Activated CD4-positive, alpha-beta T cell treated with anti-CD3 and anti-CD28 coated beads, Interleukin-2, amount 10 ng/mL, durations not matched to agents 7 days and 5 days (primary cell): ENCODE data around the gene SLC8A1. TPM values are rescaled to one million over a fixed set of nuclear protein-coding genes. Genes with fewer than 3 reads are reported as not detected.

Experiments used
- CTCF ChIA-PET: fragments of 350-600 bp; sonication (Branson Sonifier 250); formaldehyde crosslinking; loops from one replicate; lab custom pipeline; 2021; ENCODE audit warnings: antibody characterized with exemption; lab: Charles Lee
- POLR2A ChIA-PET: fragments of 350-600 bp; sonication (Branson Sonifier 250); formaldehyde crosslinking; loops from one replicate; lab custom pipeline; 2021; ENCODE audit warnings: antibody characterized with exemption; lab: Charles Lee
- DNase-seq: peaks from one replicate; pipeline ENCODE4 v3.0.0-alpha.2; 2020
- H3K27ac Mint-ChIP-seq: one replicate; pipeline ENCODE4 v1.8.0; 2021; ENCODE audit warnings: mild to moderate bottlenecking, moderate library complexity, mixed read lengths
- H3K27me3 Mint-ChIP-seq: one replicate; pipeline ENCODE4 v1.8.0; 2021; ENCODE audit warnings: mixed read lengths
- H3K36me3 Mint-ChIP-seq: one replicate; pipeline ENCODE4 v1.8.0; 2021; ENCODE audit warnings: low read depth, mixed read lengths
- H3K4me1 Mint-ChIP-seq: one replicate; pipeline ENCODE4 v1.8.0; 2021; ENCODE audit warnings: mixed read lengths
- H3K4me3 Mint-ChIP-seq: one replicate; pipeline ENCODE4 v1.8.0; 2021; ENCODE audit warnings: mild to moderate bottlenecking, moderate library complexity, mixed read lengths
- H3K9me3 Mint-ChIP-seq: one replicate; pipeline ENCODE4 v1.8.0; 2021; ENCODE audit warnings: mixed read lengths
- total RNA-seq, 2 experiments: library from RNA; stranded (reverse); gene quantifications; one replicate each; pipeline ENCODE4 v1.2.3, GENCODE V29; 2021

Gene SLC8A1
- total RNA-seq, 2 experiments from 2014 or later: 0.50 to 0.56 TPM

DNA sequence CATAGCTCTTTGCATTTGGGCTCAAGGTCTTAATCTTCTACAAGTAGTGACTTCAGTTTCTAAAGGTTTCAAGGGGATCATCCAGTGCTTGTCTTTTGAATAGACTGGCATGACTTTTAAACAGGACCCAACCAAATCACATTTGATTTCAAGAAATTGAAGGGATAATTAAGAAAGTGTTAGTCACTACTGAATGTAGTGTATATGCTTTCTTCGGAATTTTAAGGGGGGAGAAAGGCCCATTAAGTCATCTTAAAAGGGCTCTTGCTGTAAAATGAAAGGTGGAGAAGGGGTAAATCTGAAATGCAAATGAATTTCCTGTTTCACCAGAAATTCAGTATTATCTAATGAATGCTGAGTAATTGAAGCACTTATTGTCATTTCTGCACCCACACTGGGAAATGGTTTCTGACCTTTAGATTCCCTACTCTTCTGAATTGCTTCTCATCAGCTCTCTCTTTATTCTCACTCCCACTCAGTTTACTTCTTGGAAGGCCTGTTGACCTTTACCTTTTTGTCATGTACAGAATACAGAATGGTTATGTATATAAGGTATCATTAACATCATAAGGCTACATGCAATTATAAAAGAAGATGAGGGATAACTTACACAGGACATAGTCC, 241.4 kb downstream of the SLC8A1 start:
- Mint-ChIP-seq H3K9me3 (peaks cover under 1% of the 10 kb centered on the region), H3K4me1 (no peaks in the 10 kb centered on the region), H3K36me3 (no peaks in the 10 kb centered on the region), H3K4me3 (no peak overlapping the region), H3K27ac (no peak overlapping the region), H3K27me3 (no peaks in the 10 kb centered on the region)
- ChIA-PET POLR2A (interaction anchor here (0.6 kb wide), 1 partner anchor 190 kb away, joined by 3 read pairs; no protein-coding TSS in a partner anchor), CTCF (interaction anchor here (1.2 kb wide), 1 partner anchor 76 kb away, joined by 3 read pairs; no protein-coding TSS in a partner anchor)
- no peak for DNase-seq

DNA sequence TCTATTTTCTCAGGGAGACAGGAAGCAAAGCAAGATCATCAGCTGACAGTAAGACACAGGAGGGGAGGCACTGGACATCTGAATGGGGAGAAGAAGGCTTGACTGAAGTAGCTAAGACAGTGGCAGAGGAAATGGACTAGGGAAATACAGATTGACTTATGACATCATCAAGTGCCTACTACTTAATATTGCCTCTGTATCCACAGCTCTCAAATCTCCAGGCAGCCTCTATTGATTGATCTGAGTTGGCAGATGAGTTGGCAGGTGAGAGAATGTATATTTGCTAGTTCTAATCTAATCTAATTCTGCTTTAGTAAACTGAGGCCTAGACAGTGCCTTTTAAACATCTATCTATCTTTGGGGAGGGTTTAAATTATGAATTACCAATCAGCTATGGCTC, 242.1 kb downstream of the SLC8A1 start:
- POLR2A ChIA-PET: no interaction called here
- Mint-ChIP-seq H3K27ac (no peak overlapping the region), H3K27me3 (no peaks in the 10 kb centered on the region), H3K4me3 (no peak overlapping the region), H3K4me1 (no peaks in the 10 kb centered on the region), H3K9me3 (peaks cover 3% of the 10 kb centered on the region), H3K36me3 (no peaks in the 10 kb centered on the region)
- no peak for DNase-seq
- CTCF ChIA-PET: interaction anchor here (1.2 kb wide), 1 partner anchor 77 kb away, joined by 3 read pairs; no protein-coding TSS in a partner anchor

DNA sequence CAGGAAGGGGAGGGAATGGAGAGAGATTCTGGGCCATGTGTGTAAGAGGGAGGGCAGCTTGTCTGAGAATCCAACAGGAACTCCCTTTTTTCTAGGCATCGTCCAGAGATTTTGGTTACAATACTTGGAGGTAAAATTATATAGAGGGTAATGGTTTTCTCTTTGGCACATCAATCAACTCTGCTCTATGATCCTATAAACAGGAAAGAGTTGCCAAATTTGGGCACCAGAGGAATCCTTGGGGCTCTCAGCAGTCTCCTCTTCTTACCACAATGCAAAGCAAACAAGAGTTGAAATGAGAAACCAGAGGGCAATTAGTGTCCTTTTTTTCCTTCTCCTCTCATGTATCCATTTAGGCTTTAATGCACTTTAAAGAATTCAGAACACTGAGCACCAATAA, 243.4 kb downstream of the SLC8A1 start:
- no peak for DNase-seq
- H3K27ac Mint-ChIP-seq: no peak overlapping the region
- no peak overlapping the region for H3K4me3 Mint-ChIP-seq
- ChIA-PET CTCF (no interaction called here), POLR2A (no interaction called here)
- H3K4me1 Mint-ChIP-seq: no peaks in the 10 kb centered on the region
- no peaks in the 10 kb centered on the region for H3K36me3 Mint-ChIP-seq
- peaks cover 3% of the 10 kb centered on the region for H3K9me3 Mint-ChIP-seq
- H3K27me3 Mint-ChIP-seq: no peaks in the 10 kb centered on the region

DNA sequence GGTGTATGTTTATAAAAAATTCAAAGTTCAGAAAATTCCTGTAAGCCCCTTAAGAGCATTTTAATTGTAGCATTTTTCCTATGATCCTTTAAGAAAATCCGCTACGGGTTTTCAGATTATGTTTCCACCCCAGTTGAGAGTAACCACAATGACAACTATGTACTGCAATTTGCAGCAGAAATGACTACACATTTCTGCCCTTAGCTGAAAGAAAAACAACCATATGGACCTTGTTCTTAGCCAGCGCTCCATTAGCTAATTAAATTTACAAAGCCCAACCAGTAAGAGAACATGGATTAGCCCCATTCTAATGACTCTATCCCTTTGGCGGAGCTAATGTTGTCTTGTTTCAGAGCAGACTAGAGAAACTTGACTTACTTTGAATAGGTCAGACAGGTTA, 247.6 kb downstream of the SLC8A1 start:
- H3K27me3 Mint-ChIP-seq: no peaks in the 10 kb centered on the region
- ChIA-PET POLR2A (no interaction called here), CTCF (no interaction called here)
- no peak overlapping the region for H3K27ac Mint-ChIP-seq
- H3K36me3 Mint-ChIP-seq: no peaks in the 10 kb centered on the region
- H3K9me3 Mint-ChIP-seq: peaks cover 6% of the 10 kb centered on the region
- DNase-seq: no peak
- no peaks in the 10 kb centered on the region for H3K4me1 Mint-ChIP-seq
- H3K4me3 Mint-ChIP-seq: no peak overlapping the region

DNA sequence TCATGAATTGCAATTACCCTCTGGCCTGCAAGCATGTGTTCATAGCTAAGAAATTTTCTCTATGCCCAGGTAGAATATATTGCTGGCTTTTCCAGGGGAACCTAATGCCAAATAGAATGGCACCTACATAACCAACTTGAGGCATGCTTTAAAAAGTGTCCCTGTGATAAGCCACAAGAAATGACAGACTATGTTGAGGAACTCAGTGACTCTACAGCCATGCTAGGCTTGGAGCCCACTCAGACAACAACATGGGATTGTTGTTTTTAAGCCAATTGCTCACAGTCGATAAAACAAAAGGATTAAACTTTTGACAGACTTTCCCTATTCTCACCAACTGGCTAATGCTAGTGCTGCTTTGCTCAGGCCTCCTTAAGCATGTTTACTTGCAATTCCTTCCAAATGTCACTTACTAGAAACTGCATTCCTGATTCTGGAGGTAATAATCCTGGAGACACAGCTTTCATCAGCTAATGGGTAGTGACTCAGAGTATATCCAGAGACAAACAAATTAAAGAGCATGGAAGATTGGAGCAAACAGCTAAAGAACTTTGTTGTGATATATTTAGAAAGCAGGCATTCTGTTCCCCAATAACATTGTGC, 249.0 kb downstream of the SLC8A1 start:
- Mint-ChIP-seq H3K4me3 (no peak overlapping the region), H3K36me3 (no peaks in the 10 kb centered on the region), H3K4me1 (no peaks in the 10 kb centered on the region), H3K27me3 (no peaks in the 10 kb centered on the region), H3K27ac (no peak overlapping the region), H3K9me3 (peaks cover 6% of the 10 kb centered on the region)
- CTCF ChIA-PET: no interaction called here
- POLR2A ChIA-PET: no interaction called here
- DNase-seq: no peak

DNA sequence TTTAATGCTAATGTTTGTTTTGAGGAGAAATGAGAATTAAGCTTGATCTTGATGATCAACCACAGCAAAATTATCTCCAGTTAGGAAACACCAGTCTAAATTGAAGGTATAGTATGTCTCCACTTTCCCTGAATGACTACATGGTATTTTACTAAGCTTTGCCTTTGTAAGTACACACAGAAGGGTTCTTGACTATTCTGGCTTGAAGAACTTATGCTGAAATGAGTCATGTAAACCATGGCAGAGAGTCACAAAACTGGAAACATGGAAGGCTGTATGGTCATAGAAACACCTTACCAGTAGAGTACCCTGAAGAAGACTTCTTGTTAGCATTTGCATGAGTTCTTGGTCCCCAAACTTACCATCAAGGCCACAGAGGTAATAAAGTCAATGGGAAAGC, 250.5 kb downstream of the SLC8A1 start:
- no peak overlapping the region for H3K27ac Mint-ChIP-seq
- H3K27me3 Mint-ChIP-seq: no peaks in the 10 kb centered on the region
- H3K36me3 Mint-ChIP-seq: no peaks in the 10 kb centered on the region
- ChIA-PET CTCF (no interaction called here), POLR2A (no interaction called here)
- no peaks in the 10 kb centered on the region for H3K4me1 Mint-ChIP-seq
- no peak overlapping the region for H3K4me3 Mint-ChIP-seq
- no peak for DNase-seq
- H3K9me3 Mint-ChIP-seq: peaks cover 6% of the 10 kb centered on the region

DNA sequence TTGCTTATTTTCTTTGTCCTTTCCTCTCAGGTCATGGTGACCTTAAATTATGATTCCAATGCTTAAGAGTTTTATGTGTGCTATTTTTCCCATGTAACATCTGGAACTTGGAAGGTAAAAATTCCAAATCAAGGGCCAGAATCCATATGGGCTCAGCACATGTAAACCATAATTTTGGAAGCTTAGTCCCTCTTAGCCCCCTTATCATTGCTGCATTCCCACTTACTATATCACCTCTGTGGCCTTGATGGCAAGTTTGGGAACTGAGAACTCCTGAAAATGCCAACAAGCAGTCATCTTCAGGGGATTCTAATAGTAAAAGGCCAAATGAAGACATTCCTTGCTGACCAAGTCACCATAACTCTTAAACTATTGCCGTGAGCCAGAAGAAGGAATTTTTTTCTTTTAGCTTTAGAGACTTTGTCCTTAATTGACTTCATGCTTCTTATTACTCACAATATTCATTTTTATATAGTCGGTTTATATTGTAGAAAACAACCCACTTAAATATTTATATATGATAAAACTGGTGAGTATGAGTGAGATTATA, 251.4 kb downstream of the SLC8A1 start:
- H3K4me3 Mint-ChIP-seq: no peak overlapping the region
- peaks cover 5% of the 10 kb centered on the region for H3K9me3 Mint-ChIP-seq
- H3K27me3 Mint-ChIP-seq: no peaks in the 10 kb centered on the region
- no peak for DNase-seq
- POLR2A ChIA-PET: no interaction called here
- no peaks in the 10 kb centered on the region for H3K36me3 Mint-ChIP-seq
- H3K27ac Mint-ChIP-seq: no peak overlapping the region
- CTCF ChIA-PET: interaction anchor here (0.5 kb wide), 1 partner anchor 141 kb away, joined by 3 read pairs; no protein-coding TSS in a partner anchor
- H3K4me1 Mint-ChIP-seq: no peaks in the 10 kb centered on the region

DNA sequence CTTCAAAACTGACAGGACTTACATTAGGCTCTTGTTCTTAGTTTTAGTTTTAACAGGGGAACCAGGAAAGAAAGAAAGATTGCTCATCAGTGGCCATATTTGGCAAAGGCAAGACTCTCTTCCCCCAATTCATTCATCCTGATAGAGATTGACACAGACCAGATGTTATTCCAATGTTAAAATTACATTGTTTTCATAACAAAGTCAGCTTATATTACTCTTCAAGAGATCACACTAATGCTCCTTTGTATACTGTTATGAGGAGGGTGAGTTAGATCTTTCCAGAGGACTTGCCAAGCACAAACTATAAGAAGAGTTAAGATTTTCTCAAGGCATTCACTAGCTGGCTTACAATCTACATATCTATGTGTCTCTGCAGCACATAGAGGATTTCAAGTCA, 252.1 kb downstream of the SLC8A1 start:
- DNase-seq: no peak
- ChIA-PET CTCF (no interaction called here), POLR2A (no interaction called here)
- Mint-ChIP-seq H3K4me1 (no peaks in the 10 kb centered on the region), H3K4me3 (no peak overlapping the region), H3K9me3 (peaks cover 3% of the 10 kb centered on the region), H3K36me3 (no peaks in the 10 kb centered on the region), H3K27ac (no peak overlapping the region), H3K27me3 (no peaks in the 10 kb centered on the region)

DNA sequence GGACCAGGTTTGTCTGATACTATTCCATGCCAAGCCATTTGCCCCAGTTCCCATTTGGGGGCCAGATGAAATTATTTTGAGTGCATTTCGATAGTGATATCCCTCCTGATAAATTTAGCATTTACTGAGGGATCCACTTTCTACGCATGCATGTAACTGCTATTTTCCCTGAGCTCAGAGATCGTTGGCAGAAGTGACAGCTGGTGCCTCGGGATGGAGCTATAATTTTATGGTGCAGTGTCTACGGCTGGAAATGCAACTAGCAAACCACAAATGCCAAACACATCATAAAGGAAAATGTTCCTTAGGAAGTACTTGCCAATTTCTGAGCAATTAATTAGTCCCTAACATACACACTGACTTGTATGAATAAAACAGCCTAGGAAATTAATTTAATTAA, 254.8 kb downstream of the SLC8A1 start:
- POLR2A ChIA-PET: no interaction called here

DNA sequence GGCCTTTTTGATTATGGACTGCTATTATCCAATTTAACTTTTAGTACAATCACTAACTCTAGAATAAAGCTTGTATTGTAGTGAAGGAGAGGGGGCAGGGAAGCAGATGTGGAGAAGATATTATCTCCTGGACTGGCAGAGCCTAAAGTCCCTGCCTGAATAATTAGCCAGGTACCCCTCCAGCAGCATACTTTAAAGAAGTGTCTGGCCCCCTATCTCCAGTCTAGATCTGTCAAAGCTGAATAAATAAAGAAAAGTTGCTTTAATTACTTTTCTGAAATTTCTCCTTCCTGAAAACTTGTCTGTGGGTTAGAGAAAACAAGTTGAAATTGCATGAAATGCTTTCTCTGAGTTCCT, 258.2 kb downstream of the SLC8A1 start:
- H3K4me3 Mint-ChIP-seq: no peak overlapping the region
- no peaks in the 10 kb centered on the region for H3K9me3 Mint-ChIP-seq
- no peaks in the 10 kb centered on the region for H3K27me3 Mint-ChIP-seq
- ChIA-PET POLR2A (no interaction called here), CTCF (no interaction called here)
- DNase-seq: no peak
- H3K4me1 Mint-ChIP-seq: no peaks in the 10 kb centered on the region
- no peaks in the 10 kb centered on the region for H3K36me3 Mint-ChIP-seq
- H3K27ac Mint-ChIP-seq: no peak overlapping the region

More for the DNA sequence above, 254.8 kb downstream of the SLC8A1 start:
- no peaks in the 10 kb centered on the region for H3K4me1 Mint-ChIP-seq
- H3K9me3 Mint-ChIP-seq: peaks cover 3% of the 10 kb centered on the region
- no peaks in the 10 kb centered on the region for H3K36me3 Mint-ChIP-seq
- no peak overlapping the region for H3K4me3 Mint-ChIP-seq
- no peaks in the 10 kb centered on the region for H3K27me3 Mint-ChIP-seq
- H3K27ac Mint-ChIP-seq: no peak overlapping the region
- no peak for DNase-seq
- CTCF ChIA-PET: no interaction called here

DNA sequence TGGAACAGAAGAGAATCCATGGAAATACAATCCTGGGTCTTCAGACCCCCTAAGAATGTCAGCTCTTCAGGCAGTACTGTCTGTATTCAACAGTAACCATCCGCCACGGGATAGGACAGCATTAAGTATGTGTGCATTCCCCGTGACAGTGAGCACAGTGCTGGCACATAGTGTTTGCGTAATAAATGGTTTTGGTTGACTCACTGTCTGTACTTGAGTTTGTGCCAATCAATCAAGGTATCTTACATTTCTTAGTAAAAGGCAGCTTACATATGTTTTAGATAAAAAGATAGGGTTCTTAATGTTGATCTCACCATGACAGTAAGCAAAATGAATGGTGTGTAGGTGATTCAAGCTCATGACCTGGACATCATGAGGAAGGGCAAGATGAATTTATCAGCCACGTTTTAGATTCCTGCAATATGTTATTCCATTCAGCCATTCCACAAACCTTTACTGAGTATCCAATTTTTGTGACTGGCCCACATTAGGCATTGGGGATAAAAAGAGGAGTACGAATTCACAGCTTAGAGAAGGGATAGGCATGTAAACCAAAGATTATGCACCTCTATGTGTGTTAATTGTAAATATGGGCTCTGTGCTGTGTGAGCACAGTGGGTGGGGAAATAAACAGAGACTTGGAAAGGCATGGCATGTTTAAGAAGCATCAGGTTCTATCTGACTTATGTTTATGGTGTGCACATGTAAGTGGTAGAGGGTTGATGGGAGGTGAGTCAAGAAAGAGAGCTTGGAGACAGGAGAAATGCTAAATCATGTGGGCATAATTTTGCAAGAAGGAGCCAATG, 258.8 kb downstream of the SLC8A1 start:
- ChIA-PET POLR2A (no interaction called here), CTCF (no interaction called here)
- H3K9me3 Mint-ChIP-seq: no peaks in the 10 kb centered on the region
- no peaks in the 10 kb centered on the region for H3K4me1 Mint-ChIP-seq
- H3K27ac Mint-ChIP-seq: no peak overlapping the region
- no peaks in the 10 kb centered on the region for H3K27me3 Mint-ChIP-seq
- no peaks in the 10 kb centered on the region for H3K36me3 Mint-ChIP-seq
- DNase-seq: no peak
- H3K4me3 Mint-ChIP-seq: no peak overlapping the region

DNA sequence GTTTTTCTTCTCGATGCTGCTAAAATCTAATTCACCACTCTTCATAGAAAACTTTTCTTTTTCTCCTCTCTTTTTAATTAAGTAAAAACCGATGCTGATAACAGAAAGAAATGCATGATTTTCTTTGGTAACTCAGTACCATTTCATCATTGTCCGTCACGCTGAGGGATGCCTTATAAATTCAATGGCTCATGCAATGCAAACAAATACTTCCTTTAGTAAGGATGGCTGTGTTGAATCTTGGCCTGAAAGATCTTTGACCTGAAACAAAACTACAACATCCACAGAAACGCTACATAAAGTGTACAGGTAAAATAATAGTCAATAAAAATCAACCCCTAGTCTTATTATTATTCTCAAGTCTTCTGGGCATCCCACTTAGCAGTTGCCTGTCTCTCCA, 261.4 kb downstream of the SLC8A1 start:
- Mint-ChIP-seq H3K4me1 (no peaks in the 10 kb centered on the region), H3K36me3 (no peaks in the 10 kb centered on the region), H3K27ac (no peak overlapping the region), H3K27me3 (no peaks in the 10 kb centered on the region), H3K9me3 (no peaks in the 10 kb centered on the region), H3K4me3 (no peak overlapping the region)
- ChIA-PET CTCF (no interaction called here), POLR2A (no interaction called here)
- DNase-seq: no peak

DNA sequence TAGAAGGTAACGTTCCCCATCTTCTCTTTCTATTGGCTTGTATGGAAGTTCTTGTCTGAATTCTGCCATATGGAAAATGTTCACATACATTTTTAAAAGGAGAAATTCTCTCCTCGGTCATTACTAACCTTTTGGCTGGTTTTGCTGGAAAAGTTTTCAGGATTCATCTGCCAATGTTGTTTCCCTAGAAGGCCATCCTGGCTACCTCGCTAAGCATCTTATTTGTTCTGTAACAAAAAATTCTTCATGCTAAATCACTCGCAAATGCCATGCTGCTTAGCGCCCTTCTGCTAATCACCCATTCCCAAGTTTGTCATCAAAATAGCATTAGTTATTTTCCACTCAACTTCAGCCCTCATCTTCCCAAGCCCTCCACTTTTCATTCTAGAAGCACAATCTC, 262.0 kb downstream of the SLC8A1 start:
- H3K27me3 Mint-ChIP-seq: no peaks in the 10 kb centered on the region
- no peaks in the 10 kb centered on the region for H3K4me1 Mint-ChIP-seq
- DNase-seq: no peak
- H3K27ac Mint-ChIP-seq: no peak overlapping the region
- no peak overlapping the region for H3K4me3 Mint-ChIP-seq
- H3K36me3 Mint-ChIP-seq: no peaks in the 10 kb centered on the region
- ChIA-PET CTCF (no interaction called here), POLR2A (no interaction called here)
- H3K9me3 Mint-ChIP-seq: no peaks in the 10 kb centered on the region
